Cerebellar cortex (tissue), 1 donor: ENCODE data around the gene STPG2.
"Not testable (repeated sequence)": the region's sequence is repeated elsewhere in the genome, so short reads cannot be mapped to it uniquely, and the experiment has no call there.

Experiments used
- DNase-seq: peaks from one replicate; pipeline ENCODE4 v3.0.0-alpha.2; 2015; ENCODE audit warnings: low spot score

STPG2 gene

GRCh38 chr4:97942951-97943350, 200.3 kb downstream of the STPG2 start:
- no peak for DNase-seq

GRCh38 chr4:97942137-97942536, 201.1 kb downstream of the STPG2 start:
- no peak for DNase-seq

GRCh38 chr4:97938141-97938540, 205.1 kb downstream of the STPG2 start:
- no peak for DNase-seq

- no peak for DNase-seq
Observed at GRCh38 chr4:97924341-97924958, 218.8 kb downstream of the STPG2 start.

- no peak for DNase-seq
Observed at GRCh38 chr4:97923096-97923495, 220.2 kb downstream of the STPG2 start.

- DNase-seq: no peak
Observed at GRCh38 chr4:97917115-97917514, 226.2 kb downstream of the STPG2 start.

GRCh38 chr4:97912156-97912555, 231.1 kb downstream of the STPG2 start:
- DNase-seq: no peak

- no peak for DNase-seq
Observed at GRCh38 chr4:97911236-97911906, 231.9 kb downstream of the STPG2 start.

- no peak for DNase-seq
Observed at GRCh38 chr4:97910005-97910404, 233.3 kb downstream of the STPG2 start.

- not testable (repeated sequence) for DNase-seq
Observed at GRCh38 chr4:97903436-97904189, 239.7 kb downstream of the STPG2 start.

GRCh38 chr4:97900229-97900628, 243.0 kb downstream of the STPG2 start:
- DNase-seq: no peak

- no peak for DNase-seq
Observed at GRCh38 chr4:97892592-97893266, 250.5 kb downstream of the STPG2 start.

- no peak for DNase-seq
Observed at GRCh38 chr4:97879942-97880341, 263.3 kb downstream of the STPG2 start.

- no peak for DNase-seq
Observed at GRCh38 chr4:97868097-97868496, 275.2 kb downstream of the STPG2 start.

- DNase-seq: no peak
Observed at GRCh38 chr4:97867557-97868091, 275.7 kb downstream of the STPG2 start.

- no peak for DNase-seq
Observed at GRCh38 chr4:97866821-97867556, 276.3 kb downstream of the STPG2 start.

- DNase-seq: no peak
Observed at GRCh38 chr4:97851115-97851514, 292.2 kb downstream of the STPG2 start.

GRCh38 chr4:97845758-97846157, 297.5 kb downstream of the STPG2 start:
- no peak for DNase-seq

GRCh38 chr4:97841512-97841911, 301.8 kb downstream of the STPG2 start:
- DNase-seq: no peak

- DNase-seq: no peak
Observed at GRCh38 chr4:97836662-97837061, 306.6 kb downstream of the STPG2 start.

- DNase-seq: no peak
Observed at GRCh38 chr4:97828646-97829045, 314.6 kb downstream of the STPG2 start.

- DNase-seq: no peak
Observed at GRCh38 chr4:97819294-97819693, 324.0 kb downstream of the STPG2 start.
